G401 (cell line): ENCODE results near the gene ARHGAP9. TPM values are rescaled to one million over a fixed set of nuclear protein-coding genes. Genes with fewer than 3 reads are reported as not detected.
A peak's percentile ranks its signal among the peaks of the same experiment; 100 is the strongest.

Source experiments
- DNase-seq: peaks from one replicate; pipeline ENCODE4 v3.0.0-alpha.2; 2015; ENCODE audit warnings: low spot score
- in situ Hi-C: cut with HindIII; loops from 2 replicates; pipeline ENCODE4 v1.10.0; 2016; ENCODE audit warnings: low sequenced_read_pairs, mixed read lengths
- total RNA-seq: library from RNA; depleted of rRNA; stranded (reverse); fragments of >200 nt; shearing (Covaris generic); gene quantifications from 2 replicates; pipeline ENCODE4 v1.2.3, GENCODE V29; 2014

The ARHGAP9 gene
- total RNA-seq, 1 experiment from 2014 or later: not detected

- in situ Hi-C loops: no loop called here
- no peak for DNase-seq
Measured at GRCh38 chr12:57476162-57476992, 3.3 kb downstream of the ARHGAP9 start.

GRCh38 chr12:57475271-57476161, 4.2 kb downstream of the ARHGAP9 start:
- in situ Hi-C loops: no loop called here
- DNase-seq: peak; percentile 49

DNA sequence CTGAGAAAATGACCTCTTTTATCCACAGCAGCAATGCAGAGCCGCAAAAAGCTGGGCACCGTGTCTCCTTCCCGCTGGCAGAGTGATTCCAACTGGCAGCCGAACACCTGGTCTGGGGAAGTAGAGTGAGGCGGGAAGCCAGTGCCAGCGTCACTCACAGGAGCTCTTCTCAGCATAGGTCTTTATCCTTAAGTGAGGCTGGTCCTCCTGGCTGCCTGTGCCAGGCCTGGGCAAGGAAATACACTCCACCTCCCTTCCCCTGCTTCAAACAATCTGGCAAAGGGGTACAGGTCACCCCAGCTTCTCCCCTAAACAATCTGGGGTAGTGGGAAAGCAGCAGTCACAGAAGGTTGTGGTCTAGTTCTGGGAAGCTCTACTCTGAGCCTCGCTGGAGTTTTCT, 4.8 kb downstream of the ARHGAP9 start:
- in situ Hi-C loops: no loop called here
- peak; percentile 85 for DNase-seq

- DNase-seq: no peak
- in situ Hi-C loops: no loop called here
Measured at GRCh38 chr12:57474430-57474829, 5.2 kb downstream of the ARHGAP9 start.

DNA sequence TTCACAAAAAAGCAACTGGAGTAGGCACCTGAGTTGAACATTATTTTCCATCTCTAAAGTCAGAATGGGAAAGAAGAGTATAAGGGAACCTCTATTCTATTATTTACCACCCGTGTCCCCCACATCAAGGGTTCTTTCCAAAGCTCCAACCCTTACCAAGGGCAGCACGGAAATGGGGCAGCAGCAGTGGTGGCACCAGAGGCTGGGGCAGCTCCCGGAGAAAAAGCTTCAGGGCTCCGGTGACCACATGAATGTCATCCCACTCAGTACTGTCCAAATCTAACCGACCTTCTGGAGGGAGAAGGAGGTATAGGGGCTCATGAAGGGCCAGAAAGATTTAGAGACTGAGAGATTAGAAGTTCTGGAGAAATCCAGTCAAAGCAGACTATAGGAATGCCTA, 5.8 kb downstream of the ARHGAP9 start:
- no peak for DNase-seq
- in situ Hi-C loops: no loop called here

- peak; percentile 41 for DNase-seq
Measured at GRCh38 chr12:57473392-57473791, 6.3 kb downstream of the ARHGAP9 start.

DNA sequence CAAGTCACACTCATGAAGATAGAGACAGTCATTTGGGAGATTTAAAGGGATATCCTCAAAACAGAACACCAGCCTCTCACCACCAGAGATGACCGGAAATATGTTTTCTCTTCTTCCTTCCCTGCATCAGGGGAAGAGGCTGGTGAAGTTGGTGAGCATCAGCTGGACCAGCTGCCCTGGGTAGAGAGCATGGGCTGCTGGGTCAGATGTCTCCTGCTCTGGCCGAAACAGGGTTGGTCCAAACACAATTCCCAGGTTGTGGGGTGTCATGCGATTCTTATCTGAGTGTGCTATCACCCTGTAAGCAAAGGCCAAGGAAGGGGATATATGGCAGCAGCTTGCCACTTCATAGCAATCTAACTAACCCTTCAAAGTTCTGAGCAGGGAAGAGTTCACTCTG, 7.3 kb downstream of the ARHGAP9 start:
- in situ Hi-C loops: no loop called here
- no peak for DNase-seq

More at GRCh38 chr12:57473392-57473791, 6.3 kb downstream of the ARHGAP9 start:
- in situ Hi-C loops: no loop called here

GRCh38 chr12:57471661-57472060, 8.0 kb downstream of the ARHGAP9 start:
- in situ Hi-C loops: no loop called here
- no peak for DNase-seq

- in situ Hi-C loops: no loop called here
- DNase-seq: no peak
Measured at GRCh38 chr12:57470970-57471656, 8.6 kb downstream of the ARHGAP9 start.

GRCh38 chr12:57470286-57470969, 9.2 kb downstream of the ARHGAP9 start:
- in situ Hi-C loops: no loop called here
- no peak for DNase-seq

DNA sequence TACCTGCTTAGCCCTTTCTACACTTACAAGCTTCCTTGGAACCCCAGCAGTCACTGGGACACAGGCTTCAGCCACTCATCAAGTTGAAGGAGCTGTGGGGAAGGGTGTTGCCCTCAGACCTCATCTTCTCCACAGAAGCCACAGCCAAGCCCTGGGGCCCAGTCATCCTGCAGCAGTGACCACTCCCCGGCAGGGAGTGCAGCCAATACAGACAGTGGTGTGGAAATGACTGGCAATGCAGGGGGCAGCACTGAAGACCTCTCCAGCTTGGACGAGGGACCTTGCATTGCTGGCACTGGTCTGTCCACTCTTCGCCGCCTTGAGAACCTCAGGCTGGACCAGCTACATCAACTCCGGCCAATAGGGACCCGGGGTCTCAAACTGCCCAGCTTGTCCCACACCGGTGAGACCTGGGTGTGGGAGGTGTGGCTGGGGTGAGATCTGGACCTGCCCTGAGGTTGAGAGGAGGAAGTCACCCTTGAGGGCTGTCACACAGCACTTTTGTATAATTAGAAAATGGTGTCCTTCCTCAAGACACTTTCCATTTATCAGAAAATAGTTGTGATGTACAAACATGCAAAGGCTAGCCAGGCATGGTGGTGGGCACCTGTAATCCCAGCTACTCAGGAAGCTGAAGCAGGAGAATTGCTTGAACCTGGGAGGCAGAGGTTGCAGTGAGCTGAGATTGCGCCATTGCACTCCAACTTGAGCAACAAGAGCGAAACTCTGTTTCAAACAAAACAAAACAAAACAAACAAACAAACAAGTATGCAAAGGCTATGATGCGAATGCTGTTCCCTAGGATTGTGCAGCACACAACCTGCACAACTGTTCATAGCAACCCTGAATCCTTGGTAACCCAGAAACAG, 10.1 kb downstream of the ARHGAP9 start:
- no peak for DNase-seq
- in situ Hi-C loops: no loop called here

DNA sequence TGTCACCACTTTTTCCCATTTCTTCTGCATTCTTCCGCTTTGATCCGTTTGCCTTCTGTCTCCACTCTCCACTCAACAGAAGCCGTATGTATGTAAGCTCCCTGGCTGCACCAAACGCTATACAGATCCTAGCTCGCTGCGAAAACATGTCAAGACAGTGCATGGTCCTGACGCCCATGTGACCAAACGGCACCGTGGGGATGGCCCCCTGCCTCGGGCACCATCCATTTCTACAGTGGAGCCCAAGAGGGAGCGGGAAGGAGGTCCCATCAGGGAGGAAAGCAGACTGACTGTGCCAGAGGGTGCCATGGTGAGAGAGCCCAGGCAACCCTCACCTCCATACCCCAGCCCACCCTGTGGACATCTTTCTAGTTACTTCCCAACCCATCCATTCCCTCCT, 11.8 kb downstream of the ARHGAP9 start:
- in situ Hi-C loops: no loop called here
- DNase-seq: no peak

- no peak for DNase-seq
Measured at GRCh38 chr12:57467212-57467874, 12.3 kb downstream of the ARHGAP9 start.

GRCh38 chr12:57465747-57466505, 13.7 kb downstream of the ARHGAP9 start:
- DNase-seq: no peak
- in situ Hi-C loops: no loop called here

More at GRCh38 chr12:57467212-57467874, 12.3 kb downstream of the ARHGAP9 start:
- in situ Hi-C loops: no loop called here

- DNase-seq: no peak
- in situ Hi-C loops: no loop called here
Measured at GRCh38 chr12:57465030-57465746, 14.5 kb downstream of the ARHGAP9 start.

- DNase-seq: no peak
- in situ Hi-C loops: no loop called here
Measured at GRCh38 chr12:57464569-57464968, 15.1 kb downstream of the ARHGAP9 start.
